ENCODE data around the gene COL27A1. TPM values are rescaled to one million over a fixed set of nuclear protein-coding genes. Genes with fewer than 3 reads are reported as not detected.

COL27A1 gene
- total RNA-seq, 1 donor from 2014 or later, result 0.33 TPM

DNA sequence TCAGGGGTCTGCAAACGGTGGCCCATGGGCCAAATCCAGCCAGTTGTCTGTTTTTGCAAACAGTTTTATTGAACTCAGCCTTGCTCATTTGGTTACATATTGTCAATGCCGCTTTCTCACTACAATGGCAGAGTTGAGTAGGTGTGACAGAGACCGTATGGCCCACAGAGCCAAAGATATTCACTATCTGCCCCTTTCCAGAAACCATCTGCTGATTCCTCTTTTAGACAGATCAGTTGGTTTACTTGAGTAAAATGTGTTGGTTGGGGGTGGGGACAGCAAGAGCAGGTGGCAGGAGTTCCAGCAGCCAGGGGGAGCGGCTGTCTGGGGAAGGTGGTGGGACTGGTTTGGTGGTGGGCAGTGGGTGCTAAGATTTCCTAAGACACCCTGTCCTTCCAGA lies 54.8 kb downstream of the COL27A1 start:
- Mint-ChIP-seq H3K36me3 (ENCODE audit: low read depth) (no peaks in the 10 kb centered on the region), H3K9me3 (no peaks in the 10 kb centered on the region), H3K27me3 (no peaks in the 10 kb centered on the region), H3K27ac (no peak overlapping the region), H3K4me3 (no peak overlapping the region), H3K4me1 (no peaks in the 10 kb centered on the region)
- CTCF ChIA-PET, result no interaction called here
- intact Hi-C loops (cut with micrococcal nuclease), result no loop called here
- DNase-seq (no peak), ATAC-seq (ENCODE audit: low read depth) (no peak)
- TF ChIP-seq, protein P1, sequence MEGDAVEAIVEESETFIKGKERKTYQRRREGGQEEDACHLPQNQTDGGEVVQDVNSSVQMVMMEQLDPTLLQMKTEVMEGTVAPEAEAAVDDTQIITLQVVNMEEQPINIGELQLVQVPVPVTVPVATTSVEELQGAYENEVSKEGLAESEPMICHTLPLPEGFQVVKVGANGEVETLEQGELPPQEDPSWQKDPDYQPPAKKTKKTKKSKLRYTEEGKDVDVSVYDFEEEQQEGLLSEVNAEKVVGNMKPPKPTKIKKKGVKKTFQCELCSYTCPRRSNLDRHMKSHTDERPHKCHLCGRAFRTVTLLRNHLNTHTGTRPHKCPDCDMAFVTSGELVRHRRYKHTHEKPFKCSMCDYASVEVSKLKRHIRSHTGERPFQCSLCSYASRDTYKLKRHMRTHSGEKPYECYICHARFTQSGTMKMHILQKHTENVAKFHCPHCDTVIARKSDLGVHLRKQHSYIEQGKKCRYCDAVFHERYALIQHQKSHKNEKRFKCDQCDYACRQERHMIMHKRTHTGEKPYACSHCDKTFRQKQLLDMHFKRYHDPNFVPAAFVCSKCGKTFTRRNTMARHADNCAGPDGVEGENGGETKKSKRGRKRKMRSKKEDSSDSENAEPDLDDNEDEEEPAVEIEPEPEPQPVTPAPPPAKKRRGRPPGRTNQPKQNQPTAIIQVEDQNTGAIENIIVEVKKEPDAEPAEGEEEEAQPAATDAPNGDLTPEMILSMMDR (IDR thresholded peaks at IDR 0.05), result no peak
- POLR2A ChIA-PET, result no interaction called here

DNA sequence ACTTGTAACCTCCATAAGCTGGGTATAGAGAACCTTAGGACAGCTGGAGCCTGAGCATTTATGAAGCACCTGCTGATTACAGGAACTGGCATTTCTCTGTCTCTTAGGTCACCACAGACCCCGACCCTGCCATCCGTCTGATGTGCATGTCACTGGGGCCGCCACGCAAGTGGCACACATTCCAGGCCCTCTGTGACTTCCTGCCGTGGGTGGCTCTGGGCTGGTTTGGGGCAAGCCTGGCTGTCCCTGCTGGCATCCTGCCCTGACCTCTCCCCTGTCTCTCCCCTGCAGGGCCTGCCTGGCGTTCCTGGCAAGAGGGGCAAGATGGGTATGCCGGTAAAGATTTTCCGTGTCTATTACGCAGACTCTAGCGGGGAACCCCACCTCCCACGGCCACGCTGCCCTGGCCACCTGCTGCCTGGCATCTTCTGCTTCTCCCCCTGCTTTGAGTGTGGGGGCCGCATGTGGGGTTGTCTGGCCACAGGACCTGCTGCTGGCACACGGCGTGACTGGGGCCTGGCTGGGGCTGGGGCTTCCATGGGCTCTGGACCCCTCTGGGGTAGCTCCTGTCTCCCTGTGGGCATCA lies 55.4 kb downstream of the COL27A1 start:
- no peak for ATAC-seq (ENCODE audit: low read depth)
- TF ChIP-seq, protein P1 (IDR thresholded peaks at IDR 0.05), result no peak
- ChIA-PET CTCF (no interaction called here), POLR2A (no interaction called here)
- no peak overlapping the region for H3K27ac Mint-ChIP-seq
- H3K4me3 Mint-ChIP-seq, result no peak overlapping the region
- no peaks in the 10 kb centered on the region for H3K27me3 Mint-ChIP-seq
- intact Hi-C loops (cut with micrococcal nuclease), result no loop called here
- H3K4me1 Mint-ChIP-seq, result no peaks in the 10 kb centered on the region
- no peaks in the 10 kb centered on the region for H3K9me3 Mint-ChIP-seq
- no peaks in the 10 kb centered on the region for H3K36me3 Mint-ChIP-seq (ENCODE audit: low read depth)
- DNase-seq, result no peak

DNA sequence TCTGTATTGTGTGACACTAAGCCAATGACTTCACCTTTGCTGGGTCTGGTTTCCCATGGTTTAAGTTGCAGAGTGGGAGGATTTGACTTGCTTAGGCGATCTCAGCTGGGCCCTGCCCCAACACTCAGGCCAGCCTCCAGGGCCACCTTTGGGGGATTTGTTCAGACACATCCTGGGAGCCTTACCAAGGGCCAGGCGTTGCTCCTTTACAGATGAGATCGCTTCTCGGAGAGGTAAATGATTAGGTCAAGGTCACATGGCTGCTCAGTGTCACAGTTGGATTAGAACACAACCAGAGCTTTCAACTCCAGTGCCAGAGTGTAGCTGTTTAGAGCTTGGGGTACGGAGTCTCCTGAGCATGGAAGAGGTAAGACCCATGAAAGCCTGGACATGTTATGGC lies 57.5 kb downstream of the COL27A1 start:
- H3K4me3 Mint-ChIP-seq, result no peak overlapping the region
- no peaks in the 10 kb centered on the region for H3K27me3 Mint-ChIP-seq

DNA sequence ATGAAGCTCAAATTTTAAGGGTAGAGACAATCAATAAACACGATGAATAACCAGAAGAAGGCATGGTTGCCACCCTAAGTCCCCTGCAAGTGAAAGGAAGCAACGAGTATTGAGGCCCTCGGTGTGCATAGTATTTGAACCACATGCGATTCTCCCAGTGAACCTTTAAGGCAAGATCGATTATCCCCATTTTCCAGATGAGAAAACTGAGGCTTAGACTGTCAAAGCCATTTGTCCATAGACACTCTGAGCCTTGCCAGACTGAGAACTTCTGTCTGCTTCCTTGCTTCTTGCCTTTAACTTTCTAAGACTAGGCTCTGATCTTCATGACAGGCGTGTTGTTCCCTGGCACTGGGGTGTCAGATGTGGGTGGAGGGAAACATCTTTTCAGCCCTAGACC lies 58.2 kb downstream of the COL27A1 start:
- Mint-ChIP-seq H3K4me1 (no peaks in the 10 kb centered on the region), H3K27me3 (no peaks in the 10 kb centered on the region), H3K36me3 (ENCODE audit: low read depth) (no peaks in the 10 kb centered on the region), H3K27ac (no peak overlapping the region), H3K9me3 (no peaks in the 10 kb centered on the region), H3K4me3 (no peak overlapping the region)
- ATAC-seq (ENCODE audit: low read depth) (no peak), DNase-seq (no peak)
- TF ChIP-seq, protein P1 (IDR thresholded peaks at IDR 0.05), result no peak
- ChIA-PET POLR2A (no interaction called here), CTCF (no interaction called here)
- intact Hi-C loops (cut with micrococcal nuclease), result no loop called here

More for the DNA sequence above, 57.5 kb downstream of the COL27A1 start:
- ChIA-PET CTCF (no interaction called here), POLR2A (no interaction called here)
- H3K9me3 Mint-ChIP-seq, result no peaks in the 10 kb centered on the region
- intact Hi-C loops (cut with micrococcal nuclease), result no loop called here
- H3K4me1 Mint-ChIP-seq, result no peaks in the 10 kb centered on the region
- TF ChIP-seq, protein P1 (IDR thresholded peaks at IDR 0.05), result no peak
- DNase-seq (no peak), ATAC-seq (ENCODE audit: low read depth) (no peak)
- no peak overlapping the region for H3K27ac Mint-ChIP-seq
- H3K36me3 Mint-ChIP-seq (ENCODE audit: low read depth), result no peaks in the 10 kb centered on the region

DNA sequence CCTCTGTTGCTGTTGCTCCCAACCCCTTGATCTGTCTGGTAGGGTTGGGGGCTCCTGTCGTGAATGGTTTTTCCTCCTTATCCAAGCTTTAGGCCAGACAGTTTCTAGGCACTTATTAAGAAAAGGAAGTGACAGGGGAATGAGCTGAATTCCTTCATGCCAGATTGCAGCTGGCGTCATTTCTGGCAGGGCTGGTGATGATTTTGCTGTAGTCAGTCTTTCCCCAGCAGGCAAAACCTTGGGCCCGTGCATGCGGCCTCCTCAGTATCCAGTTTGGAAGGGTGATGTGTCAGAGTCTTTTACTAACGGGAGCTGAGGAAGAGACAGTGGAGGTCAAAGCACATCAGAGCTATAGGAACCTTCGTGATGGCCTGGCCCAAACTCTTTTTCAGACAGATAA lies 58.8 kb downstream of the COL27A1 start:
- TF ChIP-seq, protein P1 (IDR thresholded peaks at IDR 0.05), result no peak
- Mint-ChIP-seq H3K4me3 (no peak overlapping the region), H3K27ac (no peak overlapping the region), H3K27me3 (no peaks in the 10 kb centered on the region), H3K4me1 (no peaks in the 10 kb centered on the region), H3K9me3 (no peaks in the 10 kb centered on the region), H3K36me3 (ENCODE audit: low read depth) (no peaks in the 10 kb centered on the region)
- ATAC-seq (ENCODE audit: low read depth) (no peak), DNase-seq (no peak)
- intact Hi-C loops (cut with micrococcal nuclease), result no loop called here
- POLR2A ChIA-PET, result no interaction called here
- CTCF ChIA-PET, result no interaction called here

Data from activated B cell treated with CpG ODN at 0.5 μM for 24 hours (primary cell).